ENCODE measurements around the gene CNPY4.

CNPY4 gene

DNA sequence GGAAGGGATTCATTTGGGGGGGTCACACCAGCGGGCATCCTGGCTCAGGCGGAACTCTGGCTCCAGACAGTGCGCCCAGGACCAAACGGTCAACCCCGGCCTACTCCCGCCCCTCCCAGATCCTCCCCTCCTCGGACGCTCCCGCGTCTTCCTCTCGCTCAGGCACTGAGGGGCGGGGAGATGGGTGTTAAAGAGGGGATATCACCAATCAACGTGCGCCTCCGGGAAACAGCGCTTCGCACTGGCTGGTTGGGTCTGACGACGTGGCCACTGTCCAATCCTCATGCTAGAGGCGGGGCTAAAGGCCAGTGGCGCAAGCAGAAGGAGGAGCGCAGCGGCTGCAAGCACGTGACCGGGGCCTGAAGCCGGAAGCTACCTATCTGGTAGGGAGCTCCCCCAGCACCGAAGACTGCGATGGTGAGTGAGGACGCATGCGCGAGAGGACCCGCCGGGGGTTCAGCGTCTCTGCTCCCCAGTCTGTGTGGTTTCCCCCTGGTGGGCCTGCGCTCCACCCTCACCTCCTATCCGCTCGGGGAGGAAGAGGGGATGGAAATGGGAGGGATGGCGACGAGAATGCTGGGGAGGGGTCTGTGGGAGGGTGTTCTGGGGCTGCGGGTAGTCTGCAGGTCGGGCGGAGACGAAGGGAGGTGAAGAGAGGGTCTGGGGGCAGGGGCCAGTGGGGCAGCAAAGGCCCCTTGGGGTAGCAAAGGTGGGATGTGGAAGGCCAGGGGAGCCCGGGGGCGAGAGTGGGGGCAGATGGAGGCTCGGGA is 29.3 kb downstream of the CNPY4 start, which contains the start of gene LAMTOR4:
Gene LAMTOR4 (plus strand): TSS at position 360 of the 770 bp plus-strand sequence. CDS start 55 bp downstream, at position 415.
- peak; percentile 98 for DNase-seq (ENCODE audit: low spot score)

DNA sequence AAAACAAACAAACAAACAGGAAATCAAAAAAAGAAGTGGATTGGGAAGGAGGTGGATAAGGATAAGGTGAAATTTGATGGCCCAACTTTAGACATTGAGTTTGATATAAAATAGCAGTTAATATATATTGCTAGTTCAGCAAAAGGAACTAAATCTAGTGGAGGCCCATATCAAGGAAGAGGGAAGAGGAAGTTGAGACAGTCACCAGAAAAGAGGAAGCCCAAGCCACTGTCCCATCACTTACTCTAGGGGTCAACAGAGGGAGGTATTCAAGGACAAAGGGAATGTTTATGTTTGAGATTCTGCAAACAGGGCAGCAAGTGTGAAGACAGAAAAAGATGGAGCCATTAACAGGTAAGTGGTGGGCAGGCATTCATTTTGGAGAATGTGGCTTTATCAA is 33.0 kb downstream of the CNPY4 start:
- DNase-seq (ENCODE audit: low spot score) = no peak

DNA sequence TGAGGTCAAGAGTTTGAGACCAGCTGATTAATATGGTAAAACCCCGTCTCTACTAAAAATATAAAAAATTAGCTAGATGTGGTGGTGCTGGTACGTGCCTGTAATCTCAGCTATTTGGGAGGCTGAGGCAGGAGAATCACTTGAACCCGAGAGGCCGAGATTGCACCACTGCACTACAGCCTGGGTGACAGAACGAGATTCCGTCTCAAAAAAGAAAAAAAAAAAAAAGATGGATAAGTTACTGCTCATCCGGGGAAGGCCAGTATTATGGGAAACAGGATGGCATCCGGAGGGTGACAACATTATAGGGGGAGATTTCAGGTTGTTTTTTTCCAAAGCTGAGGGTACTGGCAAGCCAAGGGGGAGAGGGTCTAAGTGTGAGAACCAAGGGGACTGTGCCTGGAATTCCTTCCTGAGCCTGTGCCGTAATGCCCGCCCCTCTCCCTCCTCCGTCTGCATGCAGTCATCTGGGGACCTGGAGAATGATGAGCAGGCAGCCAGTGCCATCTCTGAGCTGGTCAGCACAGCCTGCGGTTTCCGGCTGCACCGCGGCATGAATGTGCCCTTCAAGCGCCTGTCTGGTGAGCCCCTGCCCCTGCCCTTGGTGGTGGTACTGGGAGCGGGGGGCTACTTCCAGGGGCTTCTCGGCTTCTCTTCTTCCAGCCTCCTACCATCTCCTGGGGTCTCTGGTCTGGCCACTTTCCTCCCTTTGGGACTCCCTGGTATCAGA is 33.7 kb downstream of the CNPY4 start:
- DNase-seq (ENCODE audit: low spot score) = peak; percentile 1

DNA sequence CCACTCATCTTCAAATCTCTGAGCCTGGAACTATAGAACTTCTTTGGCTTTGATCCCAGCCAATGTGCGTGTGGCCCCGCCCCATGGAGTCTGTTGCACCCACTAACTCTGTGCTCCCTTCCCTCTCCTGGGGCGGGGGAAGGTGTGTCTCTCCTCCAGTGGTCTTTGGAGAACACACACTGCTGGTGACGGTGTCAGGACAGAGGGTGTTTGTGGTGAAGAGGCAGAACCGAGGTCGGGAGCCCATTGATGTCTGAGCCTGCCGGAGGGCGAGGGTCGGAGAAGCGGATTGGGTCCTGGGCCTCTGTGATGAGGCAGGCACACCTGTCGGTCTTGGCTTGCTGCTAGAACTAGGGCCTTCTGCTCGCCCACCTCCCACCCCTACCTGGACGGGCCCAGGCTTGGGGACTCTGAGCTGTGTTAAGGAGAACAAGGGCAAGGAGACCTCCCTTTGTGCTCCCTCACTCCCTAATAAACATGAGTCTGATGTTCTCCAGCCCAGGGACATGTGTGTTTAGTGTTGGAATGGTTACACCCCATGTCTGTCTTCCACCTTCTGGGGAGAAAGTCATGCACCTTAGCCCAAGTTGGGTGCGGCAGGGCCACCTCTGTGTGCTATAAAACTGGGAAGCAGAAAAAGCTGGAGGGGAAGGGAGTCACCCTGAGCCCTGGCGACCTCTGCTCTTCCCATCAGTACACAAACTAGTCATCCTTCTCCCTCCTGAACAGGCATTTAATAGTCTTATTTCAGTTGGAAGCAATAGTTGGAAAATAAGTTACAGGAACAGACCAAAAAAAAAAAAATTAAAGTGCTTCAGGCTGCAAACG is 34.5 kb downstream of the CNPY4 start:
- DNase-seq (ENCODE audit: low spot score) = peak; percentile 6

DNA sequence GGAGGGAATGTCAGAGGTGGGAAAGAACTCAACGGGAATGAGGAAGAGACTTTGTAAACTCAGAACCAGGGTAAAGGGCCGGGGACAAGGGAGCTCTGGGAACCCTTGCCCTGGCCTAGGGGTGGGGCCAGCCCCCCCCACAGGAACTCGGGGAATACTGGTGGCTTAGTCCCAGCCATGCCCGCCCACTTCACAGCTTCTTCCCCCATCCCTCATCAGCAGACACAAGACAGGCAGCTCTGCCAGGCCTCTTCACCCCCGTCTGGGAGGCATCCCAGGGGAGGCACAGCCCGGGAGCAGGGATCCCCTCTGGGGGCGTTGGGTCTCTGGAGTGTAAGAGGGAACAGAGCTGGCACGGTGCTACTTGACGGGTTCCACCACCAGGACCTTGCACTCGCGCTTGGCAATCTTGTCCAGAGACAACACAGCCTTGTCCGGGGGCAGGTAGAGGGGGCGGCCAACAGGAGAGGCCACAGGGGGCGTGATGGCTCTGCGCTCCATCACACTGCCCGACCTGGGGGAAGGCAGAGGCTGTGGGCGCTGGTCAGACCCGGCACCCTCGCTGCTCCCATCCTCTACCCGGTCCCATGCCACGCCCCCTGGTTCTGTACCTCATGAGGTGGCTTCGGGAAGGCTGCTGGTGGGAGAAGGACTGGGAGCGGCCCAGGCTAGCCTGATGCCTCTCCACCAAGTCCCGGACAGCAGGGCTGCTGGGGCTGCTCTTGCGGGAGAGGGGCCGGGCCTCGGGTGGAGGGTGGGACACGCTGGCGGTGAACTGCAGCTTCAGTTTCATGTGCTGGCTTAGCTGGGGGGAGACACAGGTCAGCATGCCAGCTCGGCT is 35.4 kb downstream of the CNPY4 start:
- peak; percentile 10 for DNase-seq (ENCODE audit: low spot score)

DNA sequence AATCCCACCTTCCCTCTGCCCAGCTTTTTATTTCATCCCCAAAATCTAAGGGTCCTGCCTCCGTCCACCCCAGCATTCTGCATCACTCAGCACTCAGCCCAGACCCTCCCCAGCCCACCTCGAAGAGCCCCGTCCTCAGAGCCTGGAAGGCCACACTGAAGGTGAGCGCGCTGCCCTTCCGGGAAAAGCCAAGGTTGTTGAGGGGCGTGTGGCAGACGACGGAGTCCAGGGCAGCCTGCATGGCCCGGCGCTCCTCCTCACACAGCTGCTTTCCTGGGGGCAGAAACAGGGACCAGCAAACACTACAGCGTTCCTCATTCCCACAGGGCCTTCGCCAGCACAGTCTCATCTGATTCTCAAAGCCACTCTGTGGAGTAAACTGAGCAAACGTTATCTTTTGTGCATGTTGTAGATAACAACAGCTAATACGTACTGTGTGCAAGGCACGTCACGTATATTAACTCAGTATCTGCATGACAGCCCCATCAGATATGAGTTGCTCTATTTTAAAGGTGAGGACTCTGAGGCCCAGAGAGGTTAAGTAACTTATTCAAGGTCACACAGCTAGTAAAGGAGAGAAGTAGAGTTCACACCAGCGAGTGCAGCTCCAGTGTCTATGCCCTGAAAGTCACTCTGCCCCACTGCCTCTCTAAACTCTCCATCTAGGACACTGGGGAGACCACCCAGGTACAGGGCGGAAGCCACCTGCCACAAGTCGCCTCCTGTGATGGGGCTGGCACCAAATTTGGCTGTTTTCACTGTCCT is 36.3 kb downstream of the CNPY4 start:
- peak; percentile 2 for DNase-seq (ENCODE audit: low spot score)

DNA sequence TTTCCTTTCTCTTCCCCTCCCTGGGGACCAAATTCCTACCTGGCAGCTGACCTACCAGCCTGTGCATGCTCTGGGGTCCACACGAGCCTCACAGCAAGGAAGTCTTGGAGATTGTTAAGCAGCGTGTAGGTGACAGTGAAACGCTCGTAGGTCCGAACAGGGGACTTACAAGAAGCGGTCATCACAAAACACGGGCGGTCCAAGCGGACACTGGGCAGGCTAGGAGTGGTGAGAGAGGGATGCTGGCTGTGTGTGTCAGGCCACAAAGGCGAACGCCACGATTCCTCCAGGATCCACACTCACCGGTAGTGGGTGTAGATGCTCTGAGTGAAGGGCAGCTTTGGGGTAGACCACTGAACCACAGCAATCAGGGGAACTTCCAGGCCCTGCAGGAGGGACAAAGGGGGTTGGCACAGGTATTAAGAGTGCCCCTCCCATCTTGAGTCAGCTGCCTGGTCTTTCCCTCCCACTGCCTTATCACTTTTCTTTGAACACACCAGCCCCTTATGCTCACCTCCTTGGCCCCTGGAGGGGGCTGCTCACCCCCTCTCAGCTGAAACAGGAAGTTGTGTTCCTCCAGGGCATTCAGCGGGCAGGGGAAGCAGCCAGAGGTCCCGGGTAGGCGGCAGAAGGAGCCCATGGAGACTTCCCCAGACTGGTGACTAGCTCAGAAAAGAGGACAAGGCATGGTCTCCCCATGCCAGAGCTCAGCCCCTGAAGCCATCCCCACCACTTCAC is 37.1 kb downstream of the CNPY4 start:
- peak; percentile 7 for DNase-seq (ENCODE audit: low spot score)

DNA sequence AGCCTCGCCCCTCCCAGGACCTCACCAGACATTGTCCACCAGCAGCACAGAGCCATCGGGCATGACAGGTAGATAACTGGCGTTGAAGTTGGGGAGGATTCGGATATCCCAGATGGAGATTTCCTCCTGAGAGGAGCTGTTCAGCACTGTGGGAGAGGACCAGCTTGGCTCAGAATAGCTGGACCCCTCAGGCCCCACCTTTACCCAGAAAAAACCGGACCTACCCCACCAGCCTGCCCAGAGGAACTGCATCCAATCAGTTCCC is 37.6 kb downstream of the CNPY4 start:
- DNase-seq (ENCODE audit: low spot score) = no peak

DNA sequence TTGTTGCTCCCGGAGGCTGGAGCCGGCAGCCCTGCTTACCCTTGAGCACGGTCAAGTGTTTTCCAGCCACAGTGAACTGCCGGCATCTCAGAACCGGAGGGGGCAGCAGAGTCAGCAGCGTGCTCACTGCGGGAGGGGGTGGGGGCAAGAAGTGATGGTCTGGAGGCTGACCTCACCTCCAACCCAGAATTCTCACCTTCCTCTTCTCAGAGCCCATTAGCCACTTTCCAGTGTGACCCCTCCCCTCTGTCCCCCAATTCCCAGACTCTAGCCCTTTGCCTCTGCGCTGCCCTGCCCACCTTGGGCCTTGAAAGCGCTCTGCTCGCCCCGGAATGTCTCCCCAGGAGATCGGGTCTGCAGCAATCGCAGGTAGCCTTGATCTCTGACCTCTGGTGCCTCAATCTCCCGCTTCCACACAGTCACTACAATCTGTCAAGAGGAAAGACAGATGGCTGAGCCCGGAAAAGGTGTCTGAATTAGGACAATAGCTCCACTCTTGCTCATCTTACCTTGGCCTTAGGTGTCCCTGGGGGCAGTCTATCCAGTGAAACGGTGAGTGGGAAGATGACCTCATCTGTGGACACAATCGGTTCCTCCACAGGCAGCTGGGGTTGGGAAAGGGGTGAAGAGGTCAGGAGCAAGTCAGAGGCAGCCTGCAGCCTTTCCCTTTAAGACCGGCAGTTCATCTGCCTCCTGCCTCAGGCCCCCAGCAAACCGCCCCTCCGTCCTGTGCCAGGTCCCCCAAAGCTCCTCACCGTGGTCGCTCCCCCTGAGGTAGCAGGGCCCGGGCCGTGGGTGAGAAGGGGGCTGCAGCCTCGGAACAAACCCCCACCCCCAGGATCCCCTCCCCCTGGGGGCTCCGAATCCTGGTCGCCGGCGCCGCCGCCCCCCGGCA is 38.1 kb downstream of the CNPY4 start:
- DNase-seq (ENCODE audit: low spot score) = peak; percentile 67

DNA sequence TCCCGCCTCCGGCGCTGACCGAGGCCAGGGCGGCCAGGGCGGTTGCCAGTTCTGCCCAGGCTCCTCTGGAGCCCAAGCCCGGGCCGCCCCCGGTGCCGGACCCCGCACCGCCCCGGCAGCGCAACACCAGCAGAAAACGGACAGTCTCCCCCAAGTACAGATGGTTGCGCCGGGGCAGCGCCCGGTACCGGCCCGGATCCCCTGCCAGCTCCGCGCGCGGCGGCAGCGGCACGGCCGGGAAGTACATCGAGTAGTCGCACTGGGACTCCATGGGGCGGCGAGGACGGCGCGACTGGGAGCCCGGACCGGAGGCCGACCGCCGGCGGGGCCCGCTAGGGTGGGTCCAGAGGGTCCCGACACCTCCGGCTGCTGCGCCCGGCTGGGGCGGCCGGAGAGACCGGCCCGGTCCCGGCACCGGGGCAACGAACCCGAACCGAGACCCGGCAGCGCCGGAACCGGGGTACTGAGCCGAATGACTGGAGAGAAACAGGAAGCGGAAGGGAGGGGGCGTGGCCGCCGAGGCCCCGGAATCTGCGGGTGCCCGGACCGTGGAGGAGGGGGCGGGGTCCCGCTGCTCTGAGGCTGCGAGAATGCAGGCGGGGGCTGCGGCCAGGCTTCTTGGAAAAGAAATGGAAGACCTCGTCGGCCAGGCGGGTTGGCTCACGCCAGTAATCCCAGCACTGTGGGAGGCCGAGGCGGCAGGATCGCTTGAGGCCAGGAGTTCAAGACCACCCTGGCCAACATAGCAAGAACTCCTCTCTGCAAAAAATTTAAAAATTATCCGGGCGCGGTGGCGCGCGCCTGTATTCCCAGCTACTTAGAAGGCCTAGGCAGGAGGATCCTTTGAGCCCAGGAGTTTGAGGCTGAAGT is 39.0 kb downstream of the CNPY4 start, which contains the start of gene TRAPPC14:
Gene TRAPPC14 (minus strand): TSS at position 495 of the 870 bp plus-strand sequence. CDS start 224 bp downstream, at position 271.
- peak; percentile 98 for DNase-seq (ENCODE audit: low spot score)

DNA sequence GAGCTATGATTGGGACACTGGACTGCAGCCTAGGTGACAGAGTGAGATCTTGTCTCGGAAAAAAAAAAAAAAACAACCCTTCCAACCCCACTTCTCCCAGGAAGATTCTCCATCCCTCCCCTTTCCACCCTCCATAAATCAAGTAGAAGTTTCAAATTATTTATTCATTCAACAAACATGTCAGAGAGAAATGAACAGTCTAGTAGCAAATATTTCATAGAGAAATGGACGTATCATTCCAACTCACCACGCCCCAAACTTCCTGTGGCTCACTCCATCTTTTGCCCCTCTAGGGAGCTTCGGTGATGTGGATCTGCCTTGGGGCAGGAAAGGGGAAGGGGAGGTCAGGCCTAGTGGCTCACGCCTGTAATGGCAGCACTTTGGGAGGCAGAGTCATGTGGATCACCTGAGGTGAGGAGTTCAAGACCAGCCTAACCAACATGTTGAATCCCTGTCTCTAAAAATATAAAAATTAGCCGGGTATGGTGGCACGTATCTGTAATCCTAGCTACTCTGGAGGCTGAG is 39.7 kb downstream of the CNPY4 start:
- DNase-seq (ENCODE audit: low spot score) = peak; percentile 4

DNA sequence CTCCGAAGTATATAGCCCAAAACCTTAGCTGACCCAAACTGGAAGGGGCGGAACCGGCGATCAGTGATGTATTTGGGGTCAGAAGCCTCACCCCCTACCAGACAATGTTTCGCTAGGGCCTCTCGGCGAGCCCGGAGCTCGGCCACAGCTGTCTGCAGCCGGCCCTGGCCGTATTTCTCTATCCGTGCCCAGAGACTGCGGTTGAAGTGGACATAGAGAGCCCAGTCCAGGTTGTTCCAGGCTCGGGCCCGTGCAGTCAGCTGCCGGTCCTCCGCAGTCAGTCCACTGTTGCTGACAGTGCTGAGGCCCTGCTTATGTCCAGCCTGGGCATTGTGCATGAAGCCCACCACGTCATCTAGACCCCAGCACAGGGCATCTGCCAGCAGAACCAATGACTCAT is 40.6 kb downstream of the CNPY4 start:
- DNase-seq (ENCODE audit: low spot score) = peak; percentile 2

DNA sequence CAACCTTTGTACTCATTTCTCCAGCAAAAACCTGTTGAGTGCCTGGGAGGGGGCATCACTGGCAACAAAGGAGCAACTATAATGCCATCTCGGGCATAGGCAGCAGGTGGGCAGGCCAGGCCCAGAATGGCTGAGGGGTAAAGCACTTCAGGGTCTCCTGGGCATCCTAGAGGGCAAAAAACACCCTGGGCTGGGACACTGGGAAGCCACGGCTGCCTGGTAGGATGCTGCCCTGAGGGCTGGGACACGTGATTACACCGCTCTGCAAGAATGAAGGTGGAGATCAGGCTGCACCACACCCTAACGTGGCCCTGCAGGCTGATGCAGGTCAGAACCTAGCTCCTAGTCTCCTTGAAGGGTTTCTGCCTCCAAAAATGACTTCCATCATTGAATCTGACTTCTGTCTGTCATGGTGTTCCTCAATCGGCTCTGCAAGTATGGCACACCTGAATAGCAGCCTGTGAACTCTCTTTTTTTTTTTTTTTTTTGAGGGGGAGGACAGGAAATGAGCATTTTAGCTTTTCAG is 43.6 kb downstream of the CNPY4 start:
- DNase-seq (ENCODE audit: low spot score) = no peak

DNA sequence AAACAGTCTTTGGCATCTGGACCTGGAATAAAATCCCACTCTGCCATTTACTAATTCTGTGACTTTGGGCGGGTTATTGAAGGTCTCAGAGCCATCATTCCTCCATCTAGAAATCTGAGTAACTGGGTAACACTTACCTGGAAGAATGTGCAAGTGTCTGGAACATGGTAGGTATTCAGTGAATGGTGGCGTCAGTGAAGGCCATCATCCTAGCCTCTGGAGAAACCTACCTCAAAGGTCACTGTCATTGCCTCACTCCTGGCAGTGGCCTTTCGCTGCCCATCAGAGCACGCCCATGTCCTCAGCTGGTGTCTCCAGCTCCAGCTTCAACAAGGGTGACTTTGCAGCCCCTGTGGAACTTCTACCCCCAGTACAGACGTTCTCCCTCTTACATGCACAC is 44.4 kb downstream of the CNPY4 start:
- no peak for DNase-seq (ENCODE audit: low spot score)

DNA sequence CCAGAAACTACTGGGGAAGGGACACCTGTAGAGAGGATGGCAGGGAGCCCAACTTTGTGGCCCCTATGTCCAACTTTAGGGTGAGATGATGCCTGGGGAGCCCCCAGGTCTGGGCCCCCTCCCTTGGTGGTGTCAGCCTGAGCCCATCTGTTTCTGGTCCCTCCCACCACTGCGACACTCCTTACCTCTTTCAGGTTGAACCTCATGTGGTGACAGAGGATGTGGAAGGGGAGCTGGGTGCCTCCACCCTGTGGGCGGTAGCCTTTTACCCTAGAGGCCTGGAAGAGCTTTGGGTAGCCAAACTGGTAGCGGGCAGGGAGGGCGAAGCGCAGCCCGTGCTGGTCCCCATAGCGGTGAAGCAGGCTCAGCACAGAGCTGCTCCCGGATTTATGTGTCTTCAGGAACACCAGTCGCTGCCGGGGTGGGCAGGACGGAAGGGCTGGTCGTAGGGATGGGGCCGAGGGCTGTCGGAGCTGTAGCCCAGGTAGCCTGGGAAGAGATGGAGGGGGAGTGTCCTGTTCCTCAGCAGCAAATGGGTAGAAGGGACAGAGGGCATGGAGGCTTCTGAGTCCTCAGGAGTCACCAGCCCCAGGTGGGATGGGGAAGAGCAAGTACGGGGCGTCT is 47.0 kb downstream of the CNPY4 start:
- DNase-seq (ENCODE audit: low spot score) = no peak

DNA sequence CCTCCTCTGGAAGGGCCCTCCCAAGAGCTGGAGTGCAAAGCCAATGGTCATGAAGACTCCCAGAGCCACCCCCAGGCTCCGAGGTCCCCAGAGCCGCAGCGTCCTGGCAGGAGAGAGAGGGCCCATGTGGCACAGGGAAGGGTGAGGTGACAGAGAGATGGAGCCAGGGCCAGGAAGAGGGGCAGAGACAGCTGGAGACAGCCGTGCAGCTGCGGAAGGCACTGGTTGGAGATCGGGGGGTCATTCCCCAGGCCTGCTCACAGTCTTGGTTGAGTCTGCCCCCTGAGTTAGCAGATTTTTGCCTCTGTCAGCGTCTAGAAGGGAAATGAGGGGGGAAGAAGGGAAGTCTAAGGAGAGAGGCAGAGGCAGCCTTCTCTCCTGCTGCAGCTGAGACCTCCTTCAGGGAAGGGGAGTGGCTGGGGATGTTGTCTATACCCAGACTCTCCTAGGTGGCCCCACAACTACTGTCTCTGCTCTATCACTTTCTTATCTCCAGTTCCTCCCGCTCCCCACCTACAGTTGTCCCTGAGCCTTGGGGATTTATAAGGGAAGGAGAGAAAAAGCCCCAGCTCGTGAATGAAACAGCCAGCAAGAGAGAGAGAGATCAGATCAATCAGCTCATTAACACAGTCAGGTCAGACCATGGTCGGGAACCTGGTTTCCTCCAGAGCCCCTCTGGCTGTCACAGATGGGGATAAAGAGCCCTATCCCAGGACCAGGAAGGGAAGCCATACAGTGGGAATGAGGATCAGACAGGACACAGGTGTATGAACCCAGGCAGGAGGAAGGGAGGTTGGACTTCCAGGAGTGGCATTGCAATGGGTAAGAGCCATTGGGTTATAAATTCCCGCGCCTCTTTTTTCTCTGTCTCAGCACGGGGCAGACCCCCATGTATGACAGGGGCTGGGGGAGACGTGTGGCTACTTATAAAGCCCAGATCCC is 47.8 kb downstream of the CNPY4 start:
- no peak for DNase-seq (ENCODE audit: low spot score)
